ENCODE measurements around the gene DNAH17. TPM values are rescaled to one million over a fixed set of nuclear protein-coding genes. Genes with fewer than 3 reads are reported as not detected.

Gene DNAH17
- total and polyA plus RNA-seq, 2 of the 13 experiments (the other 11 are each of a cell fraction or from before 2014, with no cell fraction given) = 0.86 to 1.6 TPM

- TF ChIP-seq ATF6 (CRISPR knock-in tag; conservative IDR thresholded peaks at IDR 0.05) (no peak), HMG20B (CRISPR knock-in tag; conservative IDR thresholded peaks at IDR 0.05) (no peak), LCORL (IDR thresholded peaks at IDR 0.05) (no peak), LCORL (CRISPR knock-in tag; IDR thresholded peaks at IDR 0.05) (peak; percentile 14; the same call in 1 of the 2 replicates), ZKSCAN5 (CRISPR knock-in tag; IDR thresholded peaks at IDR 0.05) (no peak), AHR (CRISPR knock-in tag; IDR thresholded peaks at IDR 0.05) (no peak), SOX5 (CRISPR knock-in tag; IDR thresholded peaks at IDR 0.05; ENCODE audit: borderline replicate concordance) (0 out of 2 replicates have a peak, but pooled peaks have one; percentile 12), MZF1 (CRISPR knock-in tag; IDR thresholded peaks at IDR 0.05; ENCODE audit: borderline replicate concordance) (no peak), ZKSCAN8 (CRISPR knock-in tag; IDR thresholded peaks at IDR 0.05; ENCODE audit: borderline replicate concordance) (no peak), ZNF276 (CRISPR knock-in tag; IDR thresholded peaks at IDR 0.05; ENCODE audit: low read depth) (no peak), ZNF326 (CRISPR knock-in tag; IDR thresholded peaks at IDR 0.05; ENCODE audit: borderline replicate concordance) (no peak), HDAC2 (CRISPR knock-in tag; IDR thresholded peaks at IDR 0.05) (no peak), HNF4A (CRISPR knock-in tag; IDR thresholded peaks at IDR 0.05) (peak; percentile 20; the same call in 1 of the 2 replicates), PAXIP1 (CRISPR knock-in tag; conservative IDR thresholded peaks at IDR 0.05) (0 out of 2 replicates have a peak, but pooled peaks have one; percentile 24), ZNF260 (CRISPR knock-in tag; IDR thresholded peaks at IDR 0.05; ENCODE audit: borderline replicate concordance, low read depth) (no peak), ZNF484 (CRISPR knock-in tag; IDR thresholded peaks at IDR 0.05; ENCODE audit: borderline replicate concordance, low read depth) (no peak), ZC3H13 (CRISPR knock-in tag; IDR thresholded peaks at IDR 0.05) (no peak)
Measured at GRCh38 chr17:78596871-78597764, 19.9 kb upstream of the DNAH17 start (continued).

Measured in HepG2 (cell line).